Middle frontal gyrus (tissue), 1 donor: ENCODE measurements around the gene SIM2.

Experiments used
- DNase-seq: peaks from one replicate; pipeline ENCODE4 v3.0.0-alpha.2; 2015; ENCODE audit warnings: low spot score; ENCODE audit errors: extremely low spot score

The SIM2 gene

DNA sequence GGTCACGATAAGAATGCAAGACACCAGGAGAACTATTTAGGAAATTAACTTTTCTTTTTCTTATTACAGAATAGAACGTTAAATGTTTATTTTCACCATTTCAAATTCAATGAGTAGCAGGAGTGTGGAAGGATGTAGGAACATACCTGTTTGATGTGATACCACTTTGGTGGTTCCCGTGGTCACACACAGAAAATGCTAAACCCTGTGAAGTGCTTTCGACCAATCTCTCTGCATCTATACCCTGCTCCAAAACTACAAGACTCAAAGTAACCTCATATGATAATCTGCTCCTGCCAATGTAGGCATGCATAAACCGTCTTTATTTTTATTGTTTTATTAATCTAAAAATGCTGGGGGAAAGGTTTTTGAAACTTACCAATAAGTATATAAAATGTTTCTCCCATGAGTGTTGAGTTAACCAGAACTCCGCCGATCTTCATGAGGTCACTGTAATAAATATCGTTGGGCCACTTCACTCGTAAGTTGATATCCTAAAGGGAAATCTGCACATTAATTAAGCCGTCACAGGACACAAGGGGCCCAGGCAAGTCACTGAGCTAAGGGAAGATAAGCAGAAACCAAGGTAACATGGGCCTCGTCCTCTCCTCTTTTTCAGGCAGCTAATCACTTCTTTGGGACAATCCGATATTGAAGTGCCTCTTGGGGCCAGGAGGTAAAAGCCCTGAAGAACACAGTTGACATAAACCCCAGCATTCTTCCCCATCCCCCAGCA, 60.6 kb downstream of the SIM2 start:
- DNase-seq = no peak

DNA sequence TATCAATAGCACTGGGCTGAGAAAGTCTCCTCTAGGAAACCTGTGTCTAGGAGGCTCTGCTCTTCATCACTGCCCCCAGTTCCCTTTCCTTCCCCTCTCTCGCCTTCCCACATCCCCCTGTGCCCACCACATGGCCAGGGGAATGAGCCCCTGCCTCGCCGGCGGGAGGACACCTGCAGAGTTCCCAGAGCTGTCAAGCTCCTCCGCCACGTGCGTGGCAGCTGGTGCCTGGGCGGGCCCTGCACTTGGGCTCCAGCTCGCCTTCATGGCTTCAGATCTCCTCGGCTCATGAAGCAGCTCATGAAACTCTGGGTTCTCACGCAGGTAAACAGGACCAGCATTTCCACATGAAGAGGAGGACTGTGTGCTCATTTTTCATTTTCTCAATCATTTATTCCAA, 62.8 kb downstream of the SIM2 start:
- DNase-seq = no peak

DNA sequence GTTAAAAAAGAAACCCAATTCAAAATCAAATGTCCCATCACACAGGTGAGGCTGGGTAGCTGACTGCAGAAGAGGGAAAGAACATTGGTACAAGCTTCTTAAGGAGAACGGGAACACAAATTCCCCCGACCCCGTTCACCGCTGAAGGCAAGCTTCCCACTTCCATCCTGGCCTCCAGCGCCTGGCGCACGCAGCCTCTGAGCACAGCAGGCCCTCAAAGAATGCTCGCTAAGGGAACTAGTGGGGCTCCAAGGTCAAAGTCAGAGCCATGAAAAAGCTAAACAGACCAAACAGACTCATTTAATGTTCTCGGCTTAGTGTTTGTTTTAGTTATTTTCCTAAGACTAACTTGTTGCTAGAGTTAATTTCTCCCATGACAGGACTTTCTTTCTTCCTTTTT, 63.7 kb downstream of the SIM2 start:
- no peak for DNase-seq

DNA sequence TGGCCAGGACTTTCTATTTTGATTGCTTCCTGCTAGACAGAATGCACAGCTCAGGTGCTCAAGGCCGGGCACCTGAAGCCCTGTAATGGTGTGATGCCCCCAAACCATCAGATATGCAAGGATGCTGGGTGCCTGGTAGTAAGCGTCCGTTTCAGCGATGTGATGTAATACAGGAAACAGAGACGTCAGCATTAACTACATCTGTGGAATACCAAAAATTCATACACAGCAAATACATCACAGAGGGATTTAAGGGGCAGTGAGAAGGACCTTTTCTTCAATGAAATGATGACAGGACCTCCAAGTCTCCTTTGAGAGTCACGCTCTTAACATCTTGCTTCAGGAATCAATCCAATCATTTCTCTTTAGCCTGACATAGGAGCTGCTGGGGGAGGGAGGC, 64.4 kb downstream of the SIM2 start:
- DNase-seq = no peak

DNA sequence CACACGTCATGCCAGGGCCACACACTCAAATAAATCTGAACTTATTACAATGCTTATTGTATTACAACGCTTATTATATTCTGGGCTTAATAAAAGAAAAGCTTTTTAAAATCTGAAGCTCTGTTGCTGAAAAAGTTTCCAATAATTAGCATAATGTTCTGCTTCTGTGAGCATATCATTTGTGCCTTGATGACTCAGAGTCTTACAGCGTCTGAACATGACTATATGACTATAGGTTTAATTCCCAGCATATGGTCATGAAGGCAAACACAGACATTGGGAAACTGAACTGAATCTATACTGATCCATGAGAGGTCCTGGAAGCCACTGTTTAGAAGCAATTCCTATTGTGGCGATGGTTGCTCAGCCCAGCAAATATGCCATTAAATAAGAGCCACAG, 66.3 kb downstream of the SIM2 start:
- no peak for DNase-seq

DNA sequence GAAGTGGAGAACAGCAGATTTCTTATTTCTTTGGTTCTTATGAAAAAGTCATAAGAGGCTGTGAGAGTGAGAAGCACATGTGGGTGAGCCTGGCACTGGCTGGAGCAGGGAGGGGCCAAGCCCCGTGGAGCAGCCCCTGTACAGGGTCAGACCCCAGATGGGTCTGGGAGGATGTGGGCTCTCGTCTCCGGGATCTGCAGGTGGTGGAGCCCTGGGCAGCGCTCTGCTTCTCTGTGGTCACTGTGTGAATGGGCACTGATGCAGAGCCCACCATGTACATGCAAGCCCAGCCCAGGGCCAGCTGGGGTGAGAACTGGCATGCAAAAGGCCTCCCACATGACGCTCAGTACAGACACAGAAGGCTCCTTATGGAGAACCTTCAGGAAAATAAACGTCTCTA, 67.6 kb downstream of the SIM2 start:
- no peak for DNase-seq

DNA sequence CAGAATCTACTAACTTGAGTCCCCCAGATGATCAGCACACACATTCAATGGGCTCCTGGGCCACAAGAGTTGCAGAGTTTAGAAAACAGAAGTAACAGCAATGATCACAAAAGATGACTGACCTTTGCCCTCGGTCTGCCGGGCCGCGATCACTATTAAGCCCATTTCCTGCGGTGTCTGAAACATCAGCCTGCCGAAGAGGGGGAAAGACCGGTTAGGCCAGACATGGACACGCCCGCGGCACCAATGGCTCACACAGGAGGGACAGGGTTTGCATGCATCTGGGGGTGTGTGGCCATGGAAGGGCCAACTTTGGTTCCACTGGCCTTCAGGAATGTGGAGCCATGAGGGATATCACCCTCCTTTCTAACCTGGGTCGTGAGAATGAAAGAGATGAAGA, 68.2 kb downstream of the SIM2 start:
- DNase-seq = no peak

DNA sequence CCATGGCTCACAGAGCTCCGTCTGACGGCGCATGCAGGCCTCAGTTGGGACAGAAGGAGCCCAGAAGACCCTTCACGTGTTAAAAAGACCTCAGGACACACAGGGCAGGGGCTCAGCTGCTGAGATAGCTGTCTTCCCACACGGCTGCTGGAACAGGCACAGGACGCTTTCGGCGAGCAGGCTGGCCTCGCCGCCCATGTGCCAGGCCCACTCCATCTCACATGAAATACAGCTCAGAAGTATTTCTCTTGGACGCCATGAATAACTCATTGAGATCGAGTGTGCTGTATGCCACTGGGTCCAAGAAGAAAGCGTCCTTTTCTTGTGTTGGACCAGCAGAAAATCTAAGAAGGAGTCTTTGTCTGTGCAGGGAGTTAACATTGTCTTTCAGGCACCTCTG, 69.6 kb downstream of the SIM2 start:
- no peak for DNase-seq

DNA sequence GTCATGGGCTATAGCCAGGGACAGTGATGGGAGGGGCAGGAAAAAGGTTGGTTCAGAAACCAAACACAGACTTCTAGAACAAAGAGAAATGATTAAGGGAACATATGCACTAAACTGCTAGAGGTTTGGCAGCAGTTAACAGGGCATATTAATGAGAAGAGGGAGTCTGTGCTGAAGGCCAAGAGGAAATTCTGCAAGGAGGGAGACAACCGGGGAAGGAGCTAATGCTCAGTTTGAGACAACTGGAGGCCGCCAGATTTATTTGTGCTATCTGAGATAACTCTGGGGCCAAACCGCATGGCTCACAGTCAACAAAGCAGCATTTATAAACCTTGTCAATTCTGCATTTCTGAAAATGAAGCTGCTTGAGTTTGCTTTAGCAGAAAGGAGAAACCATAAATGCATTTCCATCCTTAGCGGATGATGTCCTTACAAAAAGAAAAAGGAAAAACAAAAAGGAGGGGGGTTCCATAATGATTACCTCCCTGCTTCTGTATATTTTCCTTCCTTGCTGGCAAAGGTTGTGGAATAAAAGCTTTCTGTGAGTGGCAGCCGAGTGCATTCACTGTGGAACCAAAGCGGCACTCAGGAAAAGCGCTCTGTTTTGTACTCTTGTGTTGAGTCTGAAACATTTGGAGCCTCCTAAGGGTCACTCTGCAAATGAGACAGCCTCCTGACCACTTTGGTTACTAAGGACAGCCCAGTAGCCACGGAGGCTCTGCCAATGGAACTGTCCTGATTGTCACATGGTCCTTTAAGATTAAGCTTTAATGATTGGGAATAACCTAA, 70.3 kb downstream of the SIM2 start:
- DNase-seq = no peak

DNA sequence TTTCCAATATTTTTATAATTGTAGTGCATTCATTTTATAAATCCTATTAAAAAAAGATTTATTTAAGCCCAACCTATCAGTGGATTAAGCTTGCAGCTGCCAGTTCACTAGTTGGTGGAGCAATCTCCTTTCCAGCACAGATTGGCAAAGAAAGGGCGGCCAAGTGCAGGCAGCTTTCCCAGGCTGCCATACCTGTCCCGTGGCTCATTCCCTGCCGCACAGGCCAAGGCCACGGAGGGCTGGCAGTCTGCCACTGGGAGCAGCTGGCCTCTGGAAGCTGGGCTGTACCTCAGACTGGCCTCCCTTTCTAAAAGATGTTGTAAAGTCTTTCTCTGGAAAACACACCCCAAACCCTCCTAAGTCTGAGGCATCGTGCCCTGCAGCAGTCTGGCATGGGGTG, 74.2 kb downstream of the SIM2 start:
- no peak for DNase-seq

DNA sequence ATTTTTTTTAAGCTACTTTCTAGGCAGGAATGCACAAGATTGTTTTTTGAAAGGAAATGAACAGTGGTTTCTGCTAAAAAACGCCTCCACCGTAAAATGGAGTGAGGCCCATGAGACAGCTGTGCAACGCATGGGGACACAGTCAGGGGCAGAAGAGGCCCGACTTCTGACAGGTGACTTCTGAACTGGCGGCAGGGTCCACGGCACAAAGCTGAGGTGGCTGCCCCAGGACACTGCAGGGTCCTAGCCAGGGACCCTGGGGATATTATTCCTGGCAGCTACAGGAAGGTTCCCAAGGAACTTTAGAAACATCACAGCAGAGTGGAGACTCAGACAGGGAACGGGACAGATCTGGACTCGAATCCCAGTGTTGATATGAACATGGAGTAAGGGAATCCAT, 75.1 kb downstream of the SIM2 start:
- no peak for DNase-seq

DNA sequence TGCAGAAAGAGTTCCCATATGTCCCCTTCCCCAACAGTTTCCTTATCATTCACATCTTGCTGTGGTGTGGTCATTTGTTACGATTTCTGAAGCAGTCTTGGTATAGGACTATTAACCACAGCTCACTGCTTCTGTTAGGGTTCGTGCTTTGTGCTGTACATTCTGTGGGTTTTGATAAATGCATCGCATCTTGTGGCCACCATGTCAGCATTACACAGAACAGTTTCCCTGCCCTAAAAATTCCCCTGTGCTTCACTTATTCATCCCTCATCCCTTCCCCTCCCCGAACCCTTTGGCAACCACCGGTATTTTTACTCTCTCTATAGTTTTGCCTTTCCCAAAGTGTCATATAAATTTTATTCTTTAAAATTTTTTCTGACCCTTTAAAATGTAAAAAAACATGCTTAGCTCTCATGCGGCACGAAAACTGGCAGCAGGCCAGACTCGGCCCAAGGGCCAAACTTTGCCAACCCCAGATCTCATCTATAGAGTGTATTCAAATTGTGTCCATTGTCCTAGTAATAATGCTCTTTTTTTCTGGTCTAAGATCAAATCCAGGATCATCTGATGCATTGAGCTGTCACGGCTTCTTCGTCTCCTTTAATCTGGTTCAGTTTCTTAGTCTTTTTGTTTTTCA, 78.2 kb downstream of the SIM2 start:
- DNase-seq = no peak

DNA sequence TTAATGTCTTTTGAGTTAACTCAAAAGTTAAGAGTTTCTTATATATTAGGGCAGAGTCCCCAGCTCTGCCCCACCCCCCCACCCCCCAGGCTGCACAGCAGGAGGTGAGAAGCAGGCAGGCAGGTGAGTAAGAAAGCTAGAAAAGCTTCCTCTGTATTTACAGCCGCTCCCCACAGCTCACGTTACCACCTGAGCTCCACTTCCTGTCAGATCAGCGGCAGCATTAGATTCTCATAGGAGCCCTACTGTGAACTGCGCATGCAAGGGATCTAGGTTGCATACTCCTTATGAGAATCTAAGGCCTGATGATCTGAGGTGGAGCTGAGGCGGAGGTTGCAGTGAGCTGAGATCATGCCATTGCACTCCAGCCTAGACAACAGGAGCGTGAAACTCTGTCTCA, 81.9 kb downstream of the SIM2 start:
- no peak for DNase-seq

DNA sequence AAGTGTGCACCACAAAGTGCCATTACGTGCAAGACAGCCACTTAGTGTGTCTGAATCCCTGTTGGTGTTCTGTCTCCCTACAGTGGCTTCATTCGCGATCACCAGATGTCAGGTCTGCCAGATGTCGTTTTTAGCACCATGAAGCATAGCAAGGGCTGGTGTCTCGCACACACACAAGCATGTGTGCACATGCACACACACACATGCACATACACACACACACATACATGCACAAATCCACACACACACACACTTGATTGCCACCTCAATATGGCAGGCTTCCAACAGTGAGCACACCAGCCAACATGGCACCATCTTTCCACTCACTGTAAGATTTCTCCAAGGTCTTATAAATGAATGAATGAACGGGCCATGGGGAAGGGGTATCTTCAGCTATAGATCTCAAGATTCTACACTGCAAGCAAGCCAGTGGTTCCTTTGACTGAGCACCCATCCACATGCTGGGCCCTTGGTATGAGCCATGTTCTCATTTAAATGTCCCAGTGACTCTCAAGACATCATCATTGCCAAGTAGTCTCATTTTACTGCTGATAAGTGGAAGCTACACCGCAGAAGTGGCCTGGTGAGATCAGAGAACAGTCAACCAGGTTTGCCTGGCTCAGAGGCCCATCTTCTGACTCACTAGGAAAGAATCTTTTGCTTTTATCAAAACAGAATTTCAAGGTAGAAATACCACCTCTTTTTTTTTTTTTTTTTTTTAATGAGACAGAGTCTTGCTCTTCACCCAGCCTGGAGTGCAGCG, 84.9 kb downstream of the SIM2 start:
- no peak for DNase-seq

DNA sequence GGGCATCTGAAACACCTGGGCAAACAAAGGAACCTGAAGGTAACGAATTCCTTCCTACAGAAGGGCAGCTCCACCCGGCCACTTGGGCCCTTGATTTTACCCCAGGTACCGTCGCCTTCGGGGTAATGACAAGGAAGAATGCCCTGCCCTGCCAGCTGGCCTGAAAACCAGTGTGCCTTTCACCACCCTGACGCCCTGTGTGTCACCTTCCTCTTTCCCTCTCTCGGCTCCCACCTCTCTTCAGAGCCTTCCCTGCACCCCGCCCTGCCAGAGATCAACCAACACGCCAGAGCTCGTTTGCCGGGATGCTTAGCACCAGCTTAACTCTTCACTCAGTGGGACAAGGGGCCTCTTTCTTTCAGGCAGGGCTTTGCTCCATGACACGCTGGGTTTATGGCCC, 86.0 kb downstream of the SIM2 start:
- no peak for DNase-seq

DNA sequence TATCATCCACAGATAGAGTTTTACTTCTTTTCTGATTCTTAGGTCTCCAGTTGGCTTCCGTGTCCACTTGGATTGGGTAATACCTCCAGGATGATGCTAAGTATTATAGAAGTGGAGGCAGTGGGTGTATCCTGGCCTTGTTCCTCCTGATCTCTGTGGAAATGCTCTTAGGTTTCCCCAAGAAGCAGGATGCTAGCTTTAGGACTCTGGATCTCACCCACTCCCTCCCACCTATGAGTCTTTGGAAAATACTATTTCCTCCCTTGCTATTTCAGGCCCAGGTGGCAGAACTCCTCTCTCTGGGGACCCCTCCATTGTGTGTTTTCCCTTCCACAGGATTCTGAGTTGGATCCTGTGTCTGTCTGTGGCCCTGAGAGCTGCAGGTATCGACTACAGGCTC, 86.7 kb downstream of the SIM2 start:
- no peak for DNase-seq

DNA sequence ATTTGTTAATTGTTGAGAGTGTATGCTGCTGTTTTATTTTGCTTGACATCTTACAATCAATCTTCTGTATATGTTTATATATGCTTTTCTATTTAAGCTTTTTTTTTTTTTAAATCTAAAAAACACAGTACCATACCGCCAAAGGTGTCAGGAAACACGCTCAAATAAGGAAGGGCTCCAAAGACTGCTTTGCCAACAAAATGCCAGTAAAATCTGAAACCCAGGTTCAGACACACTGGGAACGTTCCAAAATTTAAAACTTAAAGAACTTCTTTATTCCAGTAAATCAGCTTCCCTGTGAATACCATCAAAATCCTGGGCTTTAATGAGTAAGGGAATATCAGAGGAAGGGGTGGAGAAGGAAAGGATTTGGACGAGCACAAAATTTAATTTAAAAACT, 87.3 kb downstream of the SIM2 start:
- DNase-seq = no peak

DNA sequence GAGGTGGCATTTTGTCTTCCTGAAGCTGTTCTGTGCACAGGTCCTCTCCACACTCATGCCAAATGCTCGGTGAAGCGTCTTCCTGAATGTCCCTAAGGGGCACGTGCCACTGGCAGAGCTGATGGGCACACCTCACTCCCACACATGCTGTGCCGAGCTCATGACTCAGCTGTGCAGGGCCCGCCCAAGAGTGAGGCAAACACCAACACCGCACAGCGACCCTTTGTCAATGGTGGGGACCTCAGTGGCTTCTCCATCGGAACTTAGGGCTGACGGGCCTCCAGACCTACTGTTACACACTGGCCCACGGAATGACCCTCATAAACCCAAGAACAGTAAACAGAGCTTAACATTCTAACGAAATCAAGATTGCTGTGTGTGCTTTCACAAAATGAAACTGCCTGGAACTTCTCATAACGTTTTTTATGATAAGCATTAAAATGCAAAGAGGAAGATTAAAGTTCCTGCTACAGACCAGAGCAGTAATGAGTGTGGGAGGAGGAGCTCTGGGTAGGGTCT, 89.3 kb downstream of the SIM2 start:
- DNase-seq = no peak

DNA sequence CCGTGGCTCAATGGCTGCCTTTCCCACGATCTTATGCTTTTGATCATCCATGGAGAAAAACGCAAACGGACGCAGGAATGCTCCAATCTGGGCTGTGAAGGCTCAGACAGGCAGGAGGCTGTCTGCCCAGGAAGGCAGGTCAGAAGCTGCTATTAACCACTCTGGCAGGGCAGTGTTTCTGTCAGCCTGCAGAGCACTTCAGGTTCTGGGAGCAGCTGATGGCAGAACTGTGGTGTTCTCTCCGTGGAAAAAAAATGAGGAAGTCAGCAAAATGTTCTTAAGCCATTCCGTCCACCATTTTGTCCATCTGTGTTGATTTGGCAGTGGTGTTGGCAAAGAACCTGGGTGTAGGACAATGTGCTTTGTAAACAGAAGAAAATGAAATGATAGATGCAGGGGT, 91.7 kb downstream of the SIM2 start:
- no peak for DNase-seq

DNA sequence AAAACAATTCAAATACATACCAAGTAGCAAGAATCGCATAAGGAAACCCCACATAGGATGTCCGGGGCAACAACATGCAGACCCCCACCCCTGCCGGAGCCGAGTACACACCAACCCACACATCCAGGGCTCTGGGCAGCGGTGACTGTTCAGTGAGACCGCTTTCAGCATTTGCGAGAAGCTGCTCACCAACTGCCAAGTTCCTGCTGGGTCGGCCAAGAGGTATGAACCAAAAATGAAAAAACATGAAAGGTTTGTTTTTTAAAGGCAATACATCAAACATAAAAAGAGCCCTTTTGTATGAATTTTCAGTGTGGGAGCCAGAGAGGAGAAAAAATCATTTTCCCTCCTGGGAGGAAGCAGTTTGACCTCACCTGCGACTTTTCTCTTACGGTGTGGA, 92.3 kb downstream of the SIM2 start:
- no peak for DNase-seq

DNA sequence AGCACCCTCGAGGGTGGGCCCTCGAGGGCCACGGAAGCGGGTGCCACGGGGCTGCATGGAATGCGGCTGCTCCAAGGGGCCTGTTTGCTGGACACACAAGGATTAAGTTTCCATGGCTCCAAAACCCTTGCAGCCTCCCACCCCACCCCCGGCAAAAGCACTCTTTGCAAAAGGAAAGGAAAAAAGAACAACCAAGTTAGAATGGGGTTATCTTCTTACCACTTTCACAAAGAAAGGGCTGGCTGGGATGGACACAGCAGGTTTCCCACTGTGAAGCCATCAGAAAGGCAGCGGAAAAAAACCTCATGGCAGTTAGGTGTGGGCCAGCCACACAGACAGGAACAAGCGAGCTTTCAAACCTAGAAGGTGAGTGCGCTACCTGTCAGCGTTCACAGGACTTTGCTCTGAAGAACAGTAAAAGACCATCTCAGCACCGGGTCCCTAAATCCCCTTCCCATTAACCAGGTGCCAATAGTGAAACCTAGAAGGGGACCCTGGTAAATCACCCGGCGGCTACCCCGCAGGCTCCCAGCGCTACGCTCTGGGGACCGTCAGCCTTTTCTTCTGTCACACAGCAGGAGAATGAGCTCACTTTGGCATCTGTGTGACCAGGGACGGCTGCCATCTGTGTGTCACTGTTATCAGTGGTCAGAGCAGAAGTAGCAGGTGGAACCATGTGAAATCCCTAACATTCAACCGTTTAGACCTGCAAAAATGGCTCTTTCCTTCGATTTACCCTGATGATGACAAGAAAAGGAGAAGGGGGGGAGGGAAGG, 93.0 kb downstream of the SIM2 start:
- no peak for DNase-seq
